Measurements from ENCODE around the gene PRM2. TPM values are rescaled to one million over a fixed set of nuclear protein-coding genes. Genes with fewer than 3 reads are reported as not detected.

The PRM2 gene
- total RNA-seq, 4 donors from 2014 or later, result not detected

DNA sequence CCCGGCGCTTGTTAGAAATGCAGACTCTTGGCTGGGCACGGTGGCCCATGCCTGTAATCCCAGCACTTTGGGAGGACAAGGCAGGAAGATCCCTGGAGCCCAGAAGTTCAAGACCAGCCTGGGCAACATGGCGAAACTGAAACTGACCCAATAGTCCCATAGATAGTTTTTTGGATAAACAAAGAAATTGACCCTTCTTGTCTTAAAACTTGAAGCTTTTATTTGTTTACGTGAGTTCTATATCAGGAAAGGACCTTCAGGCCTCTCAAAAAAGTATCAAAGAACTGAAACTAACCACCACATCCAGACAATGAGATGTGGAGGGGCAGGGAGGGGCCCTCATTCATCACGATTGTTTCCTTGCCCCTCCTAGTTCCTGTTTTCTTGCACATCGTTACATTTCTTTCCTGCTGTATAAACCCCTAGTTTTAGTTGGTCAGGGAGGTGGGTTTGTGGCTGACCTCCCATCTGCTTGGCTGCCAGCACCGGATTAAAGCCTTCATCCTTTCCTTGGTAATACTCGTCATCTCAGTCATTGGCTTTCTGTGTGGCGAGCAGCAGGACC, 34.8 kb upstream of the PRM2 start:
- TF ChIP-seq, protein P1, sequence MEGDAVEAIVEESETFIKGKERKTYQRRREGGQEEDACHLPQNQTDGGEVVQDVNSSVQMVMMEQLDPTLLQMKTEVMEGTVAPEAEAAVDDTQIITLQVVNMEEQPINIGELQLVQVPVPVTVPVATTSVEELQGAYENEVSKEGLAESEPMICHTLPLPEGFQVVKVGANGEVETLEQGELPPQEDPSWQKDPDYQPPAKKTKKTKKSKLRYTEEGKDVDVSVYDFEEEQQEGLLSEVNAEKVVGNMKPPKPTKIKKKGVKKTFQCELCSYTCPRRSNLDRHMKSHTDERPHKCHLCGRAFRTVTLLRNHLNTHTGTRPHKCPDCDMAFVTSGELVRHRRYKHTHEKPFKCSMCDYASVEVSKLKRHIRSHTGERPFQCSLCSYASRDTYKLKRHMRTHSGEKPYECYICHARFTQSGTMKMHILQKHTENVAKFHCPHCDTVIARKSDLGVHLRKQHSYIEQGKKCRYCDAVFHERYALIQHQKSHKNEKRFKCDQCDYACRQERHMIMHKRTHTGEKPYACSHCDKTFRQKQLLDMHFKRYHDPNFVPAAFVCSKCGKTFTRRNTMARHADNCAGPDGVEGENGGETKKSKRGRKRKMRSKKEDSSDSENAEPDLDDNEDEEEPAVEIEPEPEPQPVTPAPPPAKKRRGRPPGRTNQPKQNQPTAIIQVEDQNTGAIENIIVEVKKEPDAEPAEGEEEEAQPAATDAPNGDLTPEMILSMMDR (IDR thresholded peaks at IDR 0.05), result no peak
- TF ChIP-seq EP300 (IDR thresholded peaks at IDR 0.05), result no peak
- TF ChIP-seq POLR2AphosphoS5 (IDR thresholded peaks at IDR 0.05), result no peak
- TF ChIP-seq POLR2A (IDR thresholded peaks at IDR 0.05), result no peak
- no peaks in the 10 kb centered on the region for H3K9me3 ChIP-seq
- H3K4me1 ChIP-seq, result peaks cover 0 to 7% (median 0%) of the 10 kb centered on the region in 3 donors
- no peaks in the 10 kb centered on the region for H3K27me3 ChIP-seq
- H3K4me3 ChIP-seq, result no peak overlapping the region
- H3K27ac ChIP-seq, result no peak overlapping the region
- 54 to 68% methylated on average over 3 to 5 of the region's 10 CpGs for WGBS, 2 donors (ENCODE audit: low coverage in 1 of 2)
- H3K36me3 ChIP-seq, result no peaks in the 10 kb centered on the region
- ATAC-seq, result no peak

DNA sequence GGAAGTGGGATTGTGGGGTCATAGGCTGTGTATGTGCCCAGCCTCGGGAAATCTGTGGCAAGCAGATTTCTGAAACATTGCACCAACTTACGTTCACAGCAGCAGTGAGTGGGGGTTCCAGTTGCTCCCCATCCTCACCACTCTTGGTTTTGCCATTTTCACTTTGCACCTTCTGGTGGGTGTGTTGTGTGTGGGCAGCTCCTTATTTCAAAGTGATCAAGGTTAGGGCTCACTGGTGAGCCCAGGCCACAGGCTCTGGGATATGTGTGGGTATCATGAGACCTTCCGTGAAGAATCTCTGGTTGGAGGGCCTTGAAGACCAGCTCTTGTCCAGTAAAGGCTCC, 34.3 kb upstream of the PRM2 start:
- ATAC-seq, result no peak
- H3K4me1 ChIP-seq, result peaks cover 0 to 7% (median 0%) of the 10 kb centered on the region in 3 donors
- H3K36me3 ChIP-seq, result no peaks in the 10 kb centered on the region
- H3K4me3 ChIP-seq, result no peak overlapping the region
- H3K9me3 ChIP-seq, result no peaks in the 10 kb centered on the region
- H3K27ac ChIP-seq, result no peak overlapping the region
- H3K27me3 ChIP-seq, result no peaks in the 10 kb centered on the region
- WGBS, 2 donors (ENCODE audit: low coverage in 1 of 2), result 100% methylated on average over 1 of the region's 3 CpGs; no CpG with 5 or more reads in 1 of the 2 donors
- TF ChIP-seq, protein P1 (IDR thresholded peaks at IDR 0.05), result no peak
- TF ChIP-seq POLR2A (IDR thresholded peaks at IDR 0.05) (no peak), POLR2AphosphoS5 (IDR thresholded peaks at IDR 0.05) (no peak), EP300 (IDR thresholded peaks at IDR 0.05) (no peak)

DNA sequence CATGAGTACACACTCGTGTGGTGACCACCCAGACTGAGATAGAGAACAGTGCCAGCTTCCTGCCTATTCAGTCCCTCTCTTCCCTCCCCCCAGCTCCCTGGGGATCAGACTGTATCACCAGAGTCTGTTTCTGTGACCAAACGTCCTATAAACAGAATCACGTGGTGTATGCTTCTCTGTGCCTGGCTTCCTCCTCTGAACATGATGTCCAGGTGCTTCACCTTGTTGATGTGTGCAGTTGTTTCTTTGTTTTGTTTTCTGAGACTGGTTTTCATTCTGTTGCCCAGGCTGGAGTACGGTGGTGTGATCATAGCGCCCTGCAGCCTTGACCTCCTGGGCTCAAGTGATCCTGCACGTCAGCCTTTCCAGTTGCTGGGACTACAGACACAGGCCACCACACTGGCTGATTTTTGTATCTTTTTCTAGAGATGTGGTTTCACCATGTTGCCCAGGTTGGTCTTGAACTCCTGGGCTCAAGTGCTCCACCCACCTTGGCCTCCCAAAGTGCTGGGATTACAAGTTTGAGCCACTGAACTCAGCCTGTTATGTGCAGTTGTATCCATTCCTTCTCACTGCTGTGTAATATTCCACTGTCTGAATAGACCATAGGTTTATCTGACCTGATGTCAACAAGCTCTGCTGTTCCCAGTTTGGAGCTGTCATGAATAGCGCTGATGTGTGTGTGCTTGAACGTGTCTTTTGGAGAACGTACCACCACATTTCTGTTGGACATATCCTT, 33.8 kb upstream of the PRM2 start:
- ATAC-seq, result no peak
- H3K9me3 ChIP-seq, result no peaks in the 10 kb centered on the region
- H3K36me3 ChIP-seq, result no peaks in the 10 kb centered on the region
- H3K27me3 ChIP-seq, result no peaks in the 10 kb centered on the region
- no peak overlapping the region for H3K27ac ChIP-seq
- TF ChIP-seq, protein P1 (IDR thresholded peaks at IDR 0.05), result no peak
- no peak for TF ChIP-seq POLR2AphosphoS5 (IDR thresholded peaks at IDR 0.05)
- no peak for TF ChIP-seq POLR2A (IDR thresholded peaks at IDR 0.05)
- TF ChIP-seq EP300 (IDR thresholded peaks at IDR 0.05), result no peak
- peaks cover 0 to 7% (median 0%) of the 10 kb centered on the region in 3 donors for H3K4me1 ChIP-seq
- 66% methylated on average over 6 of the region's 9 CpGs for WGBS, 2 donors (ENCODE audit: low coverage in 1 of 2)
- no peak overlapping the region for H3K4me3 ChIP-seq

DNA sequence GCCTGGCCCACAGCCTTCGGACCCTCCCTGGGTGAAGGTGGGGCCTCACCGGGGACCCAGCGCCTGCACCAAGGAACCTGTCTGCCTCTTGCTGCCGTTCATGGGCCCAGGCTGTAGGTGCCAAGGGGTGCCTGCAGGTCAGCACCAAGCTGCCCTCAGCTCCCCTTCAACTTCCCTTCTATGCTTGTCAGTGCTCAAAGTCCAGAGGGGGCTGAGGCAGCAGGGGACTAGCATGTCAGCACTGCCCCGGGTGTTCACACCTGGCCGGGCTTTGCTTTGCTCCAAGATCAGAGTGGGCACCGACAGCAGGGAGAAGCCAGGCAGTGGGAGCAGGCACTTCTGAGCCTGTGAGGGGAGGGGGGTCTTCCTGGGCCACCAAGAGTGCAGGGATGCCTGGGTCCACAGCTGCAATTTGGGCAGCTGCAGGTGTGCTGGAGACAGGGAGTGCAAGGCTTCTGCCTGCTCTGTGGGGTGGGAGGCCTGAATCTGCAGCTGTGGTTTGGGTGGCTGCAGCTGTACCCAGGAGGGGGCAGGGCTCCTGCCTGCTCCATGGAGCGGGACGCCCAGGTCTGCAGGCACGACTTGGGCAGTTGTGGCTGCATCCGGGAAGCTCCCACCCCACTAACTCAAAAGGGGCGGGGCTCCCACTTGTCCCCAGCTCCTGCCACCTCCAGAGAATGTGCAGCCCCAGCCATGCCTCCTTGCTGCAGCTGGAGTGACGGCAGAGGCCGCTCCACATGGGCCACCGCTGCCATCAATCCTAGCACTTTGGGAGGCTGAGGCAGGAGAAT, 32.4 kb upstream of the PRM2 start:
- TF ChIP-seq POLR2AphosphoS5 (IDR thresholded peaks at IDR 0.05) (no peak), EP300 (IDR thresholded peaks at IDR 0.05) (no peak), POLR2A (IDR thresholded peaks at IDR 0.05) (no peak)
- TF ChIP-seq, protein P1 (IDR thresholded peaks at IDR 0.05), result no peak
- H3K4me3 ChIP-seq, result no peak overlapping the region
- H3K27me3 ChIP-seq, result no peaks in the 10 kb centered on the region
- H3K4me1 ChIP-seq, result peaks cover 0 to 7% (median 0%) of the 10 kb centered on the region in 3 donors
- no peaks in the 10 kb centered on the region for H3K36me3 ChIP-seq
- H3K27ac ChIP-seq, result no peak overlapping the region
- WGBS, 2 donors (ENCODE audit: low coverage in 1 of 2), result no CpG with 5 or more reads among the region's 15 CpGs
- H3K9me3 ChIP-seq, result no peaks in the 10 kb centered on the region
- no peak for ATAC-seq

Data from gastroesophageal sphincter (tissue), 4 donors.